ENCODE data around the gene RHOG. TPM values are rescaled to one million over a fixed set of nuclear protein-coding genes. Genes with fewer than 3 reads are reported as not detected.
"Not testable (repeated sequence)": the region's sequence is repeated elsewhere in the genome, so short reads cannot be mapped to it uniquely, and the experiment has no call there.

The RHOG gene
- total and polyA plus RNA-seq, 9 donors = 23.3 to 49.2 (median 39.6) TPM

- Histone ChIP-seq H3K9me3 (no peaks in the 10 kb centered on the region), H3K4me3 (no peak overlapping the region), H3K27me3 (no peaks in the 10 kb centered on the region), H3K27ac (no peak overlapping the region), H3K36me3 (no peaks in the 10 kb centered on the region), H3K4me1 (ENCODE audit: insufficient read depth) (peaks cover 15% of the 10 kb centered on the region)
- WGBS, 3 donors = 29 to 37% (median 32%) methylated on average over 3 of the region's 3 CpGs
- no peak for DNase-seq
- intact Hi-C loops (cut with DNase I) = no loop called here
- TF ChIP-seq POLR2A (IDR thresholded peaks at IDR 0.05) = no peak
- TF ChIP-seq CTCF (IDR thresholded peaks at IDR 0.05) = no peak
- no peak for TF ChIP-seq EP300 (IDR thresholded peaks at IDR 0.05)
Measured at GRCh38 chr11:3865388-3866193, 24.8 kb upstream of the RHOG start.

DNA sequence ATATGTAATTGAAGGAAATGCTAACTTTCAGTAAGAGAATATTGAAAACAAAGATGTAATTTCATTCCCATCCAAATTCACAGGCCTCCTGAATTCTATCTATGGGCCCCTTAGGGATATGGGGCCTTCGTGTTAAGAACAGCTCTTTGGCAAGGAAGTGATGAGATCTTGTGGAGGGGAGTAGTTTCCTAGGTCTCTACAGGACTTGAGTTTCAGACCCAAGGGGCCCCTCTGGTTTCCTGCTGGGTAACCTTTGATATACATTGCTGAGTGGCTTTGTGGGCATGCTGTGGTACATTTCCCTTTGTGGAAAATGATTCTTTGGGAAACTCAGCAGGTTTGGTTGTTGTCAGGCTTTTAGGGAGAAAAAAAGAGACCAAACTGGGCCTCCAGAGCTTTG is 20.9 kb upstream of the RHOG start:
- Histone ChIP-seq H3K36me3 (no peaks in the 10 kb centered on the region), H3K27ac (no peak overlapping the region), H3K4me1 (ENCODE audit: insufficient read depth) (peaks cover 23% of the 10 kb centered on the region), H3K9me3 (no peaks in the 10 kb centered on the region), H3K27me3 (no peaks in the 10 kb centered on the region), H3K4me3 (no peak overlapping the region)
- WGBS, 3 donors = 50 to 67% (median 55%) methylated on average over 1 of the region's 1 CpG
- DNase-seq = no peak
- TF ChIP-seq CTCF (IDR thresholded peaks at IDR 0.05) (no peak), EP300 (IDR thresholded peaks at IDR 0.05) (no peak), POLR2A (IDR thresholded peaks at IDR 0.05) (no peak)
- intact Hi-C loops (cut with DNase I) = no loop called here

DNA sequence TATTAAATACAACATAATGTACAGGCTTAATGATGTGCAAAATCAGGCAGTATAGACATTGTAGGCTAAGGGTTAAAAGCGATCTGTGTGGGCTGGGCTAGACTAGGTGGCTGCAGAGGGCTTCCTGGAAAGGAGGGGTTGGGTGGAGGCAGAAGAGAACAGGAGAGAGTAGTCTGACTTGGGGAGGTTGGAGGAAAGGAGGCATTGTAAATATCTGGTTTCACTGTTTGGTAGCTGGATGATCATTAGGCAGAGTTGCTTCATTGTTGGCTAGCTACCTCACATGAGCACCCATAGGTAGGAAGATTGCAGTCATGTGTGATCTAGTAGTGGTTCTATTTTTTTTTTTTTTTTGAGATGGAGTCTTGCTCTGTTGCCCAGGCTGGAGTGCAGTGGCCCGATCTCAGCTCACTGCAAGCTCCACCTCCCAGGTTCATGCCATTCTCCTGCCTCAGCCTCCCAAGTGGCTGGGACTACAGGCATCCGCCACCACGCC is 20.2 kb upstream of the RHOG start:
- H3K36me3 ChIP-seq; H3K9me3 ChIP-seq; DNase-seq; H3K27me3 ChIP-seq; H3K27ac ChIP-seq; H3K4me3 ChIP-seq; intact Hi-C loops (cut with DNase I): not testable (repeated sequence)
- 88 to 91% (median 91%) methylated on average over 4 of the region's 4 CpGs for WGBS, 3 donors
- H3K4me1 ChIP-seq (ENCODE audit: insufficient read depth) = peaks cover 24% of the 10 kb centered on the region

DNA sequence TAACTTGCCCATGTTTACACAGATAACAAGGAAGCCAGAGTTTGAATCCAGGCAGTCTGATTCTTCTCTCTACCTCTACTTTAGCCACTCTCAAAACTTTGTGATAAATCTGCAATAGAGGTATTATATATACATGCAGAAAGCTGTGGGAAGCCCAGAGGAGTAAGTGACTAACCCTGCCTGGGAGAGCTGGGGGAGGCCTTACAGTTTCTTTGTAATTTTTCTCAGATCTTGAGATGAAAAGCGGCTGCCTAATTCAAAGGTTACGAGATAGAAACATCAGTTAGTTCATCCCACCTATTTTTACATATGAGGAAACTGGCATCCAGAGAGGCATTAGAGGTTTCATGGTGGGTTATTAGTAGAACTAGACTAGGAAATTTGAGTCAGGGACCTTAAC is 19.6 kb upstream of the RHOG start:
- Histone ChIP-seq H3K4me1 (ENCODE audit: insufficient read depth) (peaks cover 19% of the 10 kb centered on the region), H3K27ac (no peak overlapping the region), H3K4me3 (no peak overlapping the region), H3K27me3 (no peaks in the 10 kb centered on the region), H3K36me3 (no peaks in the 10 kb centered on the region), H3K9me3 (no peaks in the 10 kb centered on the region)
- TF ChIP-seq POLR2A (IDR thresholded peaks at IDR 0.05) (no peak), EP300 (IDR thresholded peaks at IDR 0.05) (no peak)
- DNase-seq = no peak
- WGBS, 3 donors = 94 to 98% (median 98%) methylated on average over 2 of the region's 2 CpGs
- intact Hi-C loops (cut with DNase I) = no loop called here

DNA sequence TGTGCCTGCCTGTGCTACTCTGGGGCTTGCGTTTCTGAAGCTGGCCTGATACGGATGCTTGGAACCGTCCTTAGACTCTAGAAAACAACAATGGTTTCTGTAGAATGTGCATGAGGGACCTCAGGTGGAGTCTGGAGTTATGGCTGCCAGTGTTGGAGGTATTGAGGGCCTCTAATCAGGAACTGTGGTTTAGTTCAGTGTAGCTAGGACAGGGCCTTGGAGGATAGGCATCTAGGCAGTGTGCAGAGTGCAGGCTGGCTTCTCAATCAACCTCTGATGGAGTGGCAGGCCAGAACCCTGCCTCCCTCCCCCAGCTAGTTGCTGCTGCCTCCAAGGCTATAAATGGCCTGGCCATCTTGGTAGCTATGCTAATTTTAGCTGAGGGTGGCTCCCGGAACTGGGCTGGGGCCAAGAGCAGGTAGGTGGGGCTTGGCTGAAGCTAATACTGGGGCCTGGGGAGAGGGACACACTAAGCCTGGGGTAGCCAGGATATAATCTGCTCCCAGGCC is 18.7 kb upstream of the RHOG start:
- H3K4me1 ChIP-seq (ENCODE audit: insufficient read depth) = peaks cover 17% of the 10 kb centered on the region
- intact Hi-C loops (cut with DNase I) = loop anchor here (10.0 kb wide), 2 partner anchors 85 to 125 kb away; no protein-coding TSS in a partner anchor

More for the DNA sequence above, 18.7 kb upstream of the RHOG start:
- Histone ChIP-seq H3K36me3 (no peaks in the 10 kb centered on the region), H3K27me3 (no peaks in the 10 kb centered on the region), H3K9me3 (no peaks in the 10 kb centered on the region), H3K4me3 (peak overlapping the region; percentile 2), H3K27ac (no peak overlapping the region)
- TF ChIP-seq POLR2A (IDR thresholded peaks at IDR 0.05) = no peak
- TF ChIP-seq EP300 (IDR thresholded peaks at IDR 0.05) = no peak
- TF ChIP-seq CTCF (IDR thresholded peaks at IDR 0.05) = no peak
- DNase-seq = no peak
- 68 to 75% (median 71%) methylated on average over 4 of the region's 4 CpGs for WGBS, 3 donors
